Retinal pigment epithelial cell (primary cell): ENCODE measurements around the gene WNT7B.

ENCODE experiments used
- DNase-seq: peaks from one replicate; pipeline ENCODE4 v3.0.0-alpha.2; 2010; ENCODE audit warnings: low read depth
- H3K4me3 ChIP-seq: 2 replicates; pipeline ENCODE4 v1.5.1; 2011; ENCODE audit warnings: mild to moderate bottlenecking, low read length, control low read depth, moderate library complexity
- TF ChIP-seq, protein P1 (sequence below): conservative IDR thresholded peaks from 2 replicates; pipeline ENCODE4 v1.5.1; 2011; ENCODE audit warnings: low read depth, low read length, control low read depth, inconsistent platforms

The WNT7B gene

DNA sequence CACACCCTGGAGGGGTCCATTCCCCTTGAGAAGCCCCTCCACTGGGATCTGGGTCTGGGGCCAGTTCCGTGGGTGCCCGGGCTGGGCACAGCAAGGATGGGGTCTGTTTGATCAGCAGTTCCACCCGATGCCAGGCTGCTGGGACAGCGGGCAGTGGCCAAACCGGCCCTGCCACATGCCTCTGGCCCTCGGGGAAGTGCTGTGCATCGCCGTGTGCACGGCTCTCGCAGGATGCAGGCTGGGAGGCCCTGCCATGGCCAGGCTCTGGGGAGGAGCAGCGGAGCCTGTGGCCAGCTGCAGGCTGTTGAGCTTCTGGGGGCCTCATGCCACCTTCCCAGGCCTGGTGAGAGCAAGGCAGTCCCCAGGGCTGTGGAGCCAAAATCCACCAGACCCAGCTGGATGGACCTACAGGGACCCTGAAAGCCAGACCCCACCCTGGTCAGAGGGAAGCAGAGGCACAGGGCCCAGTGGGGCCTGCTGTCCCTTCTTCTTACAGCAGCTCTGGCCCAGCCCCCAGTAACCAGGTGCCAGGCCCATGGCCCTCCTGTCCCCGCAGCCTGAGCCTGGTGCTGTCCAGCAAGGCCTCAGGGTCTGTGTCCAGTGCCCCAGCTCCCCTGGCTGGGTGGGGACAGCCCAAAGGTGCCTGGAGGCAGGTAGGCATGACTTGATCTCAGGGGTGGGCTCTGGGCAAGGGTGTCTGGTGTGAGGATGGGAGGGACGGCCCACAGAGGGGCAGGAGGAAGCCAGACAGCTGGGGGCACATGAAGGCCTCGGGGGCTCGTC, 57.3 kb downstream of the WNT7B start:
- TF ChIP-seq, protein P1, sequence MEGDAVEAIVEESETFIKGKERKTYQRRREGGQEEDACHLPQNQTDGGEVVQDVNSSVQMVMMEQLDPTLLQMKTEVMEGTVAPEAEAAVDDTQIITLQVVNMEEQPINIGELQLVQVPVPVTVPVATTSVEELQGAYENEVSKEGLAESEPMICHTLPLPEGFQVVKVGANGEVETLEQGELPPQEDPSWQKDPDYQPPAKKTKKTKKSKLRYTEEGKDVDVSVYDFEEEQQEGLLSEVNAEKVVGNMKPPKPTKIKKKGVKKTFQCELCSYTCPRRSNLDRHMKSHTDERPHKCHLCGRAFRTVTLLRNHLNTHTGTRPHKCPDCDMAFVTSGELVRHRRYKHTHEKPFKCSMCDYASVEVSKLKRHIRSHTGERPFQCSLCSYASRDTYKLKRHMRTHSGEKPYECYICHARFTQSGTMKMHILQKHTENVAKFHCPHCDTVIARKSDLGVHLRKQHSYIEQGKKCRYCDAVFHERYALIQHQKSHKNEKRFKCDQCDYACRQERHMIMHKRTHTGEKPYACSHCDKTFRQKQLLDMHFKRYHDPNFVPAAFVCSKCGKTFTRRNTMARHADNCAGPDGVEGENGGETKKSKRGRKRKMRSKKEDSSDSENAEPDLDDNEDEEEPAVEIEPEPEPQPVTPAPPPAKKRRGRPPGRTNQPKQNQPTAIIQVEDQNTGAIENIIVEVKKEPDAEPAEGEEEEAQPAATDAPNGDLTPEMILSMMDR, result no peak
- DNase-seq, result no peak
- H3K4me3 ChIP-seq, result no peak overlapping the region

DNA sequence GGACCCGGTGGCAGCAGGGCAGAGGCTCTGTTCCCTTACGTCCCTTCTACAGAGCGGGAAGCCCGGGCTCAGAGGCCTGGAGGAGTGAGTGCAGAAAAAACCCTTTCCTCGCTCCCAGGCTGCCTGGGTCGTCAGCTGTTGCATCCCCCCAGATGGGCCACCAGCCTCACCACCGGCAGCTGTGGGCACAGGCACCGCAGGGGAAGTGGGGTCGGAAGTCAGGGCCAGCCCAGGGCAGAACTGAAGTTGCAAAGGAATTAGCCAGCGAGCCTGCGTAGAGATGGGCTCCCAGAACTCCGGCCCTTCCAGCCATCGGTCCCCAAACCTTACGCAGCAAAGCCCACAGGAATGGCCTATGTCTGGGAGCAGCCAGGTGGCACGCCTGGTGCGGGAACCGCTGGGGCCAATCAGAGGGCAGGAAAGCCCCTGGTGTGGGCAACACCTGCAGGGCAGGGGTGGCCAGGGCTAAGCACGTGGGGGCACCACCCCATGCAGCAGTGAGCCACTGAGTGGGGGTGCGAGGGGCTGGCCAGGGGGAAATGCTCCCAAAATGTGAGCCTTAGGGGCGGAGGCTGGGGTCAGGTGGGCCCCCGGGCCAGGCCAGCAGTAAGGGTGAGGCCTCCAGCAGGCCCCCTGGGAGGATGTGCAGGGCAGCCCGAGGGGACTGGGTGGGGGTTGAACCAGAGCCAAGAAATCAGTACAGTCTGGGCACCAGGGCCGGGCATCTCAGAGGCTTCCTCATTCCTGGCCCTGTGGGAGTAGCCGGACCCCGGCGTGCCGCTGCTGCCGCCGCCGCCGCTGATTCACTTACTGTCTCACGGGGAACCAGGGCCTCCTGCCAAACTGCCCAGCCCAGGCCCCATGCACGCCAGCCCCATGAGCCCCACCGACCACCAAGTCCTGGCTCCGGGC, 58.2 kb downstream of the WNT7B start:
- DNase-seq, result no peak
- TF ChIP-seq, protein P1, result no peak
- H3K4me3 ChIP-seq, result no peak overlapping the region

DNA sequence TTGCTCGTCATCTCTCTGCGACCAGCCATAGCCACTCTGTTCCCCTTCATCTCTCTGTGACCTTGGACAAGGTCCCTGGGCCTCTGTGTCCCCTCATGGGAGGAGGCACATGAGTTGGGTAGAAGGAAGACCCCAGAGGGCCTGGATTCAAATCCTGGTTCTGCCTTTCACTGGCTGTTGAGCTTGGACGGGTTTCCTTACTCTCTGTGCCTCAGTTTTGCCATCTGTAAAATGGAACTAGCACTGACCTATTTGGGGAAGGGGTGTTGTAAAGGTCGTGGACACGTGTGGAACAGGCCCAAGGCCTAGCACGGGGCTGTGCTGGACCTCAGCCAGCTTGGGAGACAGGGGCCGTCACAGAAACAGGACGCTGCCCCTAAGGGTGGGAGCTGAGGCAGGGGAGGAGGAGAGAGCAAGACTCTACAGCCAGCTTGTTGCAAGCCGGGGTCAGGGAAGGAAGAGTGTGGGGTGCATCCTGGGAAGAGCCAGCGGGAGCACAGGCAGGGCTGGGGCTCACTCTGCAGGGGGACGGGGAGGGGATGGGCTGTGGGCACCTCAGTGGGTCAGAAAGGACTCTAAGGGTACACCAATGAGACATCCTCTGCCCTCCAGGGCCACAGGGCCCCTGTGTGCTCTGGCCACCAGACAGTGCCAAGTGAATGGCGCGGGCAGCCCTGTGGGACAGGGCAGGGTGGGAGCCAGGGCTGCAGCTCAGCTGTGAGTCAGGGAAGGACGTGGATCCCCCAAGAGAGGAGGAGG, 59.1 kb downstream of the WNT7B start:
- no peak for DNase-seq
- TF ChIP-seq, protein P1, result no peak
- H3K4me3 ChIP-seq, result no peak overlapping the region

DNA sequence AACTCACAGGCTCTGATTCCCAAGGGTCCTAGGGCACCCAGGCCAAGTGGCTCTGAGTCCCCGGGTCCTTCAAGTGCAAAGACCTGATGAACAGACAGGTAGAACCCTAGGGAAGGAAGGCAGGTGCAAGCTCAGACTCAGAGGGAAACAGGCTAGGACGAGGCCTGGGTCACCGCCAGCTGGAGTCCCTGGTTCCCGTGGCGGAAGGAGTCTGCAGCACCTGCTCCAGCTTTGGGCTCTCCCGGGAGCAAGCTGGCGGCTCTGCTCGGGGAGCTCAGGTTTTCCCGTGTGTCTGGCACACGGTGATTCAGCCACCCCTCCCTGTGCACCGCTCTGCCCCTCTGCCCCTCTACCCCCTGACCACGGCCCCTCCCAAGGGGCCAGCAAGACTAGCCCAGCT, 59.8 kb downstream of the WNT7B start:
- no peak for DNase-seq
- TF ChIP-seq, protein P1, result no peak

DNA sequence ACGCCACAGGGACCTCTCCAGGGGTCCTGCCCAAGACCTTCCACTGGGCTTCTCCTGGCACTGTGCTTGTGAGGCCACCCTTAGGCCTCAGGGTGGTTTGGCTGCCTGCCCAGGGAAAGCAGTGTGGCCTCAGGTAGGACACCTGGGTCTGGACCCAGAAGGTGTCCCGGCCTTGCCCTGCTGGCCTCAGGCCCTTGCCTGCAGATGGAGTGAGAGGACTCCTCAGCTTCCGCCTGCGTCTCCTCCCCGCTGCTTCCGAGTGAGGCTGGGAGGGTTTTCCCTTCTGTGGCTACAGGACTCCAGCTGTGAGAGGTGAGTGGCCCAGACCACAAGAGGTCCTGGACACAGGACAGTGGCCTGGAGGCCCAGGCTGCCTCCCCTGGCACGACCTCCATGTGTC, 60.4 kb downstream of the WNT7B start:
- no peak for DNase-seq
- H3K4me3 ChIP-seq, result no peak overlapping the region
- TF ChIP-seq, protein P1, result no peak

More for the DNA sequence above, 59.8 kb downstream of the WNT7B start:
- no peak overlapping the region for H3K4me3 ChIP-seq

DNA sequence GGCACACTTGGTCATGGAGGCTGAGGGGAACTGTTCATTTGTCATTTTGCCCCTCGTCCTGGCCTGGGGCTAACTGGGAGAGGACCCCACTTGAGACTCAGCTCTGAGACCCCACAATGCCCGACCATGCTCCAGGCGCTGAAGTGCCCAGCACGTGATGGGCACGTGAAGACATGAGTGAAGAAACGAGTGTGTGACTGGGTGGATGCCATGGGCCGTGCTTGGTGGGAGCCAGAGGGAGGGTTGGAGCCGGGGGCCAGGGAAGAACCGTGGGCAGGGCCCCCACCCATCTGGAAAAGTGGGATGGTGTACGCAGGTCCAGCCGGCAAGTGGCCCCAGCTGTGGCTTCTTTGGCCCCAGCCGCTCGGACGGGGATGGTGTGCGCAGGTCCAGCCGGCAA, 61.1 kb downstream of the WNT7B start:
- H3K4me3 ChIP-seq, result no peak overlapping the region
- DNase-seq, result no peak
- TF ChIP-seq, protein P1, result no peak
